Non-pigmented ciliary epithelial cell (primary cell): ENCODE results near the gene FGFBP1.

Experiments used
- DNase-seq: peaks from one replicate; pipeline ENCODE4 v3.0.0-alpha.2; 2010; ENCODE audit warnings: low read depth

The FGFBP1 gene

DNA sequence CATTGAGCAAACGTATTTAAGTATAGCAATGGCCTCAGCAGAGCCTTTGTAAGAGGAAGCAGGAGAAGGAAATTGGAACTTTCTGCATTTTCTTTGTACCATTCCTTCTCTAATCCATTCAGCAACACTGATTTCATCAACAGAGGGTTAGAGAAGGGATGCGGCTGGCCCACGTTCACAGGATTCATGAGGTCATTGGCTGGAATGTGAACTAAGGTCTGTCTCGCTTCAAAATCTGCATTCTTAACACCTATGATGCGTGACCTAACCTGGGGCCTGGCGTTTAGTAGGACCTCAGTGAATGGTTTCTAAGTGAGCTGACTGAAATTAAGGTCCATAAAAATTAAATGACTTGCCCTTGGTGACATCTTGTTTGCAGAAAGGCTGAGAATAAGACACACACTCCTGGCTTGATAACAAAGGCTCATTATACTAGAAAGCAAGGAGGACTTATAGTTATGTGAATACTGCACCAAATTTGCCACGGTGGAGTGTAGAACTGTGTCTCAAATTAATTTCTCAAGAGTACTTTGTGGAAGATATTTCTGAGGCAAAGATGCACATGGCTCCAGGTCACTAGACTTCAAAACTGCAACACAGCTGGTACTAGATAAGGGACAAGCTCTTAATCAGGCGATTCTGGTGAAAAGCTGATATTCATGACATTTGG, 25.4 kb downstream of the FGFBP1 start:
- peak; percentile 59 for DNase-seq

GRCh38 chr4:15912236-15912635, 26.3 kb downstream of the FGFBP1 start:
- DNase-seq, result no peak

DNA sequence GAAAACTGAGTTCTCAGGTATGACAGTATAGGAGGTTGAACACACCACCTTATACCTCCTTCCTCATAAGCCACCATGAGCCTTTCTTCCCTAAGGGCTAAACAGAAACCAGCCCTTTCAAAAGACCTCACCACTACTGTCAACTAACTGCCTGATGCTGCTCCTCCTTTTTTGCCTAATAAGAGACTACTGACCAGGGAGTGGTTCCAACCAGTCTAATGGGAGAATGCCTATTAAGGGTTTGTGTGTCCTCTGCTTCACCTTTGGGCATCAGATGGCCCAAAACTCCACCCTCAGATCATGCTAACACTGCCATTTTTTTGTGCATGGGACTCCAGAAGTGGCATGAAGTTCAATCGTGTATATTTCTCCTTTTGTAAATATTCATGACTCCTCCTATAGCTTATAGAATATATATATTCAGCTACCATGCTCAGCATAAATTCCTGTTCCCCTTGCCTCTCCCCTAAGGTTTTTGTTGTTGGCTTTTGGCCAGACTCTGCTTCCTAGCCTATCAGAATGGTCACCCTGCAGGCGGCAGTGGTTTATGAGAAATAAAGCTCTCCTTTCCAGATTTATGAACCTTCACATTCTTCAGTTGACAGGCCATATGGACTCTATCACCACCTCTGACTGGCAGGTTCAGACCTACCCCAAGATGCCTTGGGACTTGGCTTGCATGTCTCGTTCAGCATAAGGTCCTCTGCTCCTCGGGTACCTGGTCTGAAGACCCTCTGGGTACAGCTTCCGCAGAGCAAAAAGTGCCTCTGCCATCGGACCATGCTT, 28.2 kb downstream of the FGFBP1 start:
- DNase-seq, result no peak

DNA sequence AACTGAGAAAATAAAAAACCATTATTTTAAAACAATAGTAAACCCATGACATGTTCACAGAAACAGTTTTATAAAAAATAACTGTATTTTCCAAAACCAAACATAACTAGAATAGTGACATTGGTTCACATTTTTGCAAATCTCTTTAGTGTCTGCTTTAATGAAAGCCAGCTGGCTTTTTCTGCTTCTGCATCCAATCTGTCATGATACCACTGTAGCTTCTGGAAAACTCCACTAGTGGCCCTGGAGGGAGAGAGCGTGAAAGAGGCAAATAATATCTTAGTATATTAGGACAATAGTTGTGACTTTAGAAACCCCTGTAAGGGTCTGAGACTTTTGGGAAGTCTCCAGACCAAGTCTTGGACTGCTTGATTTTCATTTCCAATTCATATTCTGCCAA, 31.1 kb downstream of the FGFBP1 start:
- no peak for DNase-seq

DNA sequence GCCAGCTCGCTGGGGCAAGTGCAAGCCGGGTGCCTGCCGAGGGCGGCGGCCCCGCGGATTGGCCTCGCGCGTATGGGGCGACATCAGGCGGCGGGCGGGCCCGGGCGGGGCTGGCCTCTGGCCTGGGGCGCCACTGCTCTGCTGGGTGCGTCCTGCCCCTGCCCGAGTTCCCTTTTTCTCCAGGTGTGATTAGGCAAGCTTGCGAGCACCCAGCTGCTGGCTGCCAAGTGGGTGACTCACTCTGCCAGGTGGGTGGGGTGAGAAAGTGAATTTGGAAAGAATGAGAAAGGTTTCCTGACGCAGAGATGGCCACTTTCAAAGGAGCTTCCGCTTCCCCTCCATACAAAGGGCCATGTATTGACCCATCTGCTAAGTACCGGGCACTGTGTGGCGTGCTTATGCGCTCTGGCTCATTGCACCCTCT, 32.5 kb downstream of the FGFBP1 start:
- no peak for DNase-seq

GRCh38 chr4:15902746-15903145, 35.8 kb downstream of the FGFBP1 start:
- no peak for DNase-seq

DNA sequence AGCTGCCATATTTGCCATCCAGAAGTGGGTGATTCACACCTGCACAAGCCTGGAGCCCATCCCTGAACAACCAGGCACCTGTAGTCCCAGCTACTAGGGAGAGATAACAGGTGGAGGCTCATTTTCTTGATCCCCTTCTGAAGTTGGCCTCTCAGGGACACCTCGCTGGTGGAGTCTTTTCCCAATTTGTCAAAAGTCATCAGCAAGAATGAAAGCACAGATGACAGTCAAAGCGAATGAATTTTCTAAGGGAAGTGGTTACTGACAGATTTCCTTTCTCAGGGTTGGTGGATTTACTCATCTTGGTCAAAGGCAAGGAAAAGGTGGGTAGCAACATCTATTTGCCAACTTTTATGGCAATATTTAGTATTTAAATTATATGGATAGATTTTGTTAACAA, 36.5 kb downstream of the FGFBP1 start:
- DNase-seq, result no peak

GRCh38 chr4:15901007-15901406, 37.5 kb downstream of the FGFBP1 start:
- no peak for DNase-seq

DNA sequence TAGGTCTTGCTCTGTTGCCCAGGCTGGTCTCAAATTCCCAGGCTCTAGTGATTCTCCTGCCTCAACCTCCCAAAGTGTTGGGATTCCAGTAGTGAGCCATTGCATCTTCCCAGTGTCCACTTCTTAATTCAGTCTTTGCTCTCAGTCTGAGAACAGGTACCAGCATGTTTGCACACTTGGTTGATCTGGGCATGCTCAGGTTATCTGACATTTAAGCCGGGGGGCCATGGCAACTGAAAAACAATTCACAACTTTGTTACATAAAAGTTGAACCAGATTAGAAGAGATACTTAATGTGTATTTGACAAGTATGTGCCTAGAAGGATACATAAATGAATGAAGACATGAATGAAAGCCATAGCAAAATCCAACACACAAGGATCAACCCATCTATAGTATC, 39.0 kb downstream of the FGFBP1 start:
- no peak for DNase-seq

- no peak for DNase-seq
Measured at GRCh38 chr4:15898902-15899301, 39.6 kb downstream of the FGFBP1 start.

DNA sequence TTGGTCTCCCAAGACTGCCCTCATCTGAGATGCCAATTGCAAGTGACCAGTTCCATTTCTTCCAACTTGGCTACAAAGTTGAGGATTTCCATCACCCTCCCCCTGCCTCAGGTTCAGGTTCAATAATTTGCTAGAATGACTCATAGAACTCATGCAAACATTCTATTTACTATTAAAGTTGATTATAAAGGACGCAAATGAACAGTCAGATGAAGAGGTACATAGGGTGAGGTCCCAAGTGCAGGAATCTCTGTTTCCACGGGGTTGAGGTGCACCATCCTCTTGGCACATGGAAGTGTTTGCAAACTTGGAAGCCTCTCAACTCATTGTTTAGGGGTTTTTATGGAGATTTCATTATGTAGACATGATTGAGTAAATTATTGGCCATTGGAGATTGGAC, 41.0 kb downstream of the FGFBP1 start:
- DNase-seq, result no peak

- DNase-seq, result no peak
Measured at GRCh38 chr4:15894921-15895916, 43.3 kb downstream of the FGFBP1 start.

DNA sequence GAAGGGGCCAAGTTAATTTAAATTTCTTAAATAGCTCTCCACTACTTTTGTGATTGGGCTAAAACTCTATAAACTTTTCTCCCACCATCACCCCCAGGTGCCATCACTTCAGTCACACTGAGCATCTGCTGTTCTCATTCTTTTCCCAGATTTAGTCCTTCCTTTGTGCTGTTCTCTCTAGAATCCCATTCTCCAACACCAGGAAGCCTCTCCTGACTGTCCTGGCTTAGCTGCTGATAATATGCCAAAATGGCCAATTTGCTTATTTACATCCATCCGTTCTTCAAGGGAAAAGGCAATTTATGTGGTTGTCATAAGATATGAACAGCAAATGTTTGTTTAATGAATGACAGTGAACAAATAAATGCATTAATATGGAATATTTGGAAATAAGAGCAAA, 44.1 kb downstream of the FGFBP1 start:
- no peak for DNase-seq

DNA sequence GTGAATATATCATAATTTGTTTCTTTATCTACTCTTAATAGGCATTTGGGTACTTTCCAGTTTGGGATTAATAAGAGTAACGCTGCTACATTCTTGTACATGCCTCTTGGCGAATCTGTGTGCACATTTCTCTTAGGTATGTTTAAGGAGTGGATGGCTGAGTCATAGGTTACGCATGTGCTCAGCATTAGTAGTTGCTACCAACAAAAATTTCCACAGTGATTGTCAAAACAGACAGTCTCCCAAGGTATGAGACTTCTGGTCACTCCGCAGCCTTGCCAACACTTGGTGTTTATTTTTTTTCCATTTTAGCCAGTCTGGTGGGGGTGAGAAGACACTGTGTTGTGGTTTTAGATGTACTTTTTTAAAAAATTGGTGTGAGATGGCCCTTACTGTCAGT, 44.6 kb downstream of the FGFBP1 start:
- DNase-seq, result peak; percentile 95

GRCh38 chr4:15891312-15891711, 47.2 kb downstream of the FGFBP1 start:
- no peak for DNase-seq

- no peak for DNase-seq
Measured at GRCh38 chr4:15890246-15890829, 48.2 kb downstream of the FGFBP1 start.

DNA sequence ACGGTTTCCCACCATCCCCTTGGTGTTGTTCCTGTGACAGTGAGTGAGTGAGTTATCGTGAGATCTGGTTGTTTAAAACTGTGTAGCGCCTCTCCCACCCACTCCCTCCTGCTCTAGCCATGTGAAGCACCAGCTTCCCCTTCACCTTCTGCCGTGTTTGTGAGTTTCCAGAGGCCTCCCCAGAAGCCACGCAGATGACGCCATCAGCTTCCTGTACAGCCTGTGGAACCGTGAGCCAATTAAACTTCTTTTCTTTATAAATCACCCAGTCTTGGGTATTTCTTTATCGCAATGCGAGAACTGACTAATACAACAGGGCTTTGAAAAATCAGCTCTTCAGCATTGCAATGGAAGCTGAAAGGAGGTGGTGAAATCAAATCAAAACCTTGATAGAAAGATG, 50.0 kb downstream of the FGFBP1 start:
- DNase-seq, result no peak
